ENCODE data around the gene CACNG1. TPM values are rescaled to one million over a fixed set of nuclear protein-coding genes. Genes with fewer than 3 reads are reported as not detected.

Gene CACNG1
- polyA plus RNA-seq, 1 of the 3 experiments (the other 2 are of a cell fraction): not detected

DNA sequence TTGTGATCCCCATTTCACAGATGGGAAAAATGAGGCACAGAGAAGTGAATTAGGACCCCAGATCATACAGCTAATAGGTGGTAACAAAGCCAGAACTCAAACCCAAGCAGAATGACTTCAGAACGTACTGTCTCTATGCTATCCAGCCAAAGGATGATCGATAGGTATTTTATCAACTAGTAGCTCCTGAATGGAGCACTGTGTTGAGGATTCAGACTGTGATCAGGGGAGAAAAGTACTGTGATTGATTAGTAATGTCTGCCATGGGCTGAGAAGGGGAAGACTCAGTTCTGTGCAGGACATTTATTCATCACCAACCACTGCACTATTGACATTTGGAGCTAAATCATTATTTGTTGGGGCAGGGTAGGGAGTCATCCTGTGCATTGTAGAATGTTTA, 41.1 kb upstream of the CACNG1 start:
- Histone ChIP-seq H2AFZ (ENCODE audit: low read depth) (no peak overlapping the region), H3K27me3 (ENCODE audit: insufficient read depth) (no peaks in the 10 kb centered on the region), H3K4me2 (no peak overlapping the region), H3K4me3 (ENCODE audit: low read depth in 2 of 2, low read length in 1 of 2) (no peak overlapping the region), H3K27ac (ENCODE audit: low read depth in 2 of 2, low read length in 1 of 2) (no peak overlapping the region; a peak in 1 of 4 replicates), H3K9ac (no peak overlapping the region), H3F3A (replicated peaks; ENCODE audit: insufficient read depth) (no peaks in the 10 kb centered on the region), H3K9me2 (no peaks in the 10 kb centered on the region), H3K79me2 (ENCODE audit: insufficient read depth) (no peaks in the 10 kb centered on the region), H3K4me1 (ENCODE audit: control insufficient read depth in 1 of 2, insufficient read depth in 2 of 2, low read depth in 1 of 2, low read length in 1 of 2) (peaks cover 0 to 14% of the 10 kb centered on the region in 2 experiments; a peak in 1 of 4 replicates), H3K9me3 (no peaks in the 10 kb centered on the region), H4K20me1 (ENCODE audit: insufficient read depth) (no peaks in the 10 kb centered on the region), H3K36me3 (replicated peaks in 1 of 2; ENCODE audit: control insufficient read depth in 1 of 2, insufficient read depth in 2 of 2, low read length in 1 of 2) (no peaks in the 10 kb centered on the region)
- WGBS (ENCODE audit: low lambda C conversion rate): 66% methylated on average over 2 of the region's 2 CpGs
- no peak for TF ChIP-seq USF1 (IDR thresholded peaks at IDR 0.05; ENCODE audit: borderline replicate concordance, low read depth)
- TF ChIP-seq TCF12 (IDR thresholded peaks at IDR 0.05): no peak
- no peak for TF ChIP-seq CHD2 (IDR thresholded peaks at IDR 0.05; ENCODE audit: low read length, partially characterized antibody)
- TF ChIP-seq, protein P1, sequence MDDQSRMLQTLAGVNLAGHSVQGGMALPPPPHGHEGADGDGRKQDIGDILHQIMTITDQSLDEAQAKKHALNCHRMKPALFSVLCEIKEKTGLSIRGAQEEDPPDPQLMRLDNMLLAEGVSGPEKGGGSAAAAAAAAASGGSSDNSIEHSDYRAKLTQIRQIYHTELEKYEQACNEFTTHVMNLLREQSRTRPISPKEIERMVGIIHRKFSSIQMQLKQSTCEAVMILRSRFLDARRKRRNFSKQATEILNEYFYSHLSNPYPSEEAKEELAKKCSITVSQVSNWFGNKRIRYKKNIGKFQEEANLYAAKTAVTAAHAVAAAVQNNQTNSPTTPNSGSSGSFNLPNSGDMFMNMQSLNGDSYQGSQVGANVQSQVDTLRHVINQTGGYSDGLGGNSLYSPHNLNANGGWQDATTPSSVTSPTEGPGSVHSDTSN (IDR thresholded peaks at IDR 0.05): no peak
- TF ChIP-seq, protein P2, sequence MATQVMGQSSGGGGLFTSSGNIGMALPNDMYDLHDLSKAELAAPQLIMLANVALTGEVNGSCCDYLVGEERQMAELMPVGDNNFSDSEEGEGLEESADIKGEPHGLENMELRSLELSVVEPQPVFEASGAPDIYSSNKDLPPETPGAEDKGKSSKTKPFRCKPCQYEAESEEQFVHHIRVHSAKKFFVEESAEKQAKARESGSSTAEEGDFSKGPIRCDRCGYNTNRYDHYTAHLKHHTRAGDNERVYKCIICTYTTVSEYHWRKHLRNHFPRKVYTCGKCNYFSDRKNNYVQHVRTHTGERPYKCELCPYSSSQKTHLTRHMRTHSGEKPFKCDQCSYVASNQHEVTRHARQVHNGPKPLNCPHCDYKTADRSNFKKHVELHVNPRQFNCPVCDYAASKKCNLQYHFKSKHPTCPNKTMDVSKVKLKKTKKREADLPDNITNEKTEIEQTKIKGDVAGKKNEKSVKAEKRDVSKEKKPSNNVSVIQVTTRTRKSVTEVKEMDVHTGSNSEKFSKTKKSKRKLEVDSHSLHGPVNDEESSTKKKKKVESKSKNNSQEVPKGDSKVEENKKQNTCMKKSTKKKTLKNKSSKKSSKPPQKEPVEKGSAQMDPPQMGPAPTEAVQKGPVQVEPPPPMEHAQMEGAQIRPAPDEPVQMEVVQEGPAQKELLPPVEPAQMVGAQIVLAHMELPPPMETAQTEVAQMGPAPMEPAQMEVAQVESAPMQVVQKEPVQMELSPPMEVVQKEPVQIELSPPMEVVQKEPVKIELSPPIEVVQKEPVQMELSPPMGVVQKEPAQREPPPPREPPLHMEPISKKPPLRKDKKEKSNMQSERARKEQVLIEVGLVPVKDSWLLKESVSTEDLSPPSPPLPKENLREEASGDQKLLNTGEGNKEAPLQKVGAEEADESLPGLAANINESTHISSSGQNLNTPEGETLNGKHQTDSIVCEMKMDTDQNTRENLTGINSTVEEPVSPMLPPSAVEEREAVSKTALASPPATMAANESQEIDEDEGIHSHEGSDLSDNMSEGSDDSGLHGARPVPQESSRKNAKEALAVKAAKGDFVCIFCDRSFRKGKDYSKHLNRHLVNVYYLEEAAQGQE (IDR thresholded peaks at IDR 0.05; ENCODE audit: low read depth, low read length): no peak
- TF ChIP-seq RAD21 (IDR thresholded peaks at IDR 0.05; ENCODE audit: low read length): no peak
- no peak for TF ChIP-seq FOSL2 (IDR thresholded peaks at IDR 0.05; ENCODE audit: borderline replicate concordance, low read depth)
- TF ChIP-seq TAF1 (IDR thresholded peaks at IDR 0.05; ENCODE audit: borderline replicate concordance, low read depth, low read length): no peak
- no peak for TF ChIP-seq NFIC (IDR thresholded peaks at IDR 0.05; ENCODE audit: borderline replicate concordance)
- no peak for TF ChIP-seq RXRA (IDR thresholded peaks at IDR 0.05; ENCODE audit: borderline replicate concordance, low read depth)
- TF ChIP-seq RCOR1 (IDR thresholded peaks at IDR 0.05; ENCODE audit: low read length): no peak
- no peak for TF ChIP-seq ELF1 (IDR thresholded peaks at IDR 0.05)
- TF ChIP-seq POLR2AphosphoS5 (IDR thresholded peaks at IDR 0.05; ENCODE audit: low read depth, low read length): no peak
- no peak for TF ChIP-seq SMC3 (IDR thresholded peaks at IDR 0.05; ENCODE audit: low read depth, low read length)
- TF ChIP-seq, protein P3, sequence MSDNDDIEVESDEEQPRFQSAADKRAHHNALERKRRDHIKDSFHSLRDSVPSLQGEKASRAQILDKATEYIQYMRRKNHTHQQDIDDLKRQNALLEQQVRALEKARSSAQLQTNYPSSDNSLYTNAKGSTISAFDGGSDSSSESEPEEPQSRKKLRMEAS (IDR thresholded peaks at IDR 0.05; ENCODE audit: low read depth): no peak
- TF ChIP-seq GABPA (IDR thresholded peaks at IDR 0.05; ENCODE audit: low read depth): no peak
- no peak for TF ChIP-seq YY1 (IDR thresholded peaks at IDR 0.05; ENCODE audit: low read depth)
- TF ChIP-seq RFX5 (IDR thresholded peaks at IDR 0.05; ENCODE audit: low read length): no peak
- TF ChIP-seq TEAD4 (IDR thresholded peaks at IDR 0.05; ENCODE audit: borderline replicate concordance, insufficient read depth): no peak
- no peak for TF ChIP-seq GATA2 (CRISPR knock-in tag; IDR thresholded peaks at IDR 0.05)
- no peak for DNase-seq
- ChIA-PET CTCF (interaction anchor here (1.5 to 2.4 kb wide), 5 partner anchors 18 to 276 kb away, joined by 3 to 8 read pairs (median 5); no protein-coding TSS in a partner anchor), POLR2A (interaction anchor here (0.8 to 1.5 kb wide), 2 partner anchors 8 to 78 kb away, joined by 3 to 4 read pairs; no protein-coding TSS in a partner anchor)
